ENCODE results near the gene SLC39A10.
"Not testable (repeated sequence)": the region's sequence is repeated elsewhere in the genome, so short reads cannot be mapped to it uniquely, and the experiment has no call there.

DNA sequence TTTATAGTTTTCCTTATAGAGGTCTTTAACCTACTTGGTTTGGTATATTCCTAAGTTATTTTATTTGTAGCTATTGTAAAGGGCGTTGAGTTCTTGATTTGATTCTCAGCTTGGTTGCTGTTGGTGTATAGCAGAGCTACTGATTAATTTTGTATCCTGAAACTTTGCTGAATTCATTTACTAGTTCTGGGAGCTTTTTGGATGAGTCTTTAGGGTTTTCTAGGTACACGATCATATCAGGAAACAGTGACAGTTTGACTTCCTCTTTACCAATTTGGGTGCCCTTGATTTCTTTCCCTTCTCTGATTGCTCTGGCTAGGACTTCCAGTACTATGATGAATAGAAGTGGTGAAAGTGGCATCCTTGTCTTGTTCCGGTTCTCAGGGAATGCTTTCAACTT is 35.5 kb downstream of the SLC39A10 start:
- not testable (repeated sequence) for TF ChIP-seq GATA2 (CRISPR knock-in tag; IDR thresholded peaks at IDR 0.05); ZNF263 (CRISPR knock-in tag; IDR thresholded peaks at IDR 0.05; ENCODE audit: borderline replicate concordance); YY1 (IDR thresholded peaks at IDR 0.05; ENCODE audit: borderline replicate concordance in 1 of 3, control insufficient read depth in 1 of 3, extremely low read depth in 1 of 3, insufficient read depth in 3 of 3, insufficient read length in 1 of 3, insufficient replicate concordance in 2 of 3, low read depth in 1 of 3, low read length in 2 of 3); NFIC (IDR thresholded peaks at IDR 0.05); EGR1 (conservative IDR thresholded peaks at IDR 0.05); CTBP1 (IDR thresholded peaks at IDR 0.05; ENCODE audit: borderline replicate concordance); SNRNP70 (optimal IDR thresholded peaks at IDR 0.05; ENCODE audit: low read depth, low read length); TBP (optimal IDR thresholded peaks at IDR 0.05; ENCODE audit: low read depth, low read length)
- TF ChIP-seq, protein P1, sequence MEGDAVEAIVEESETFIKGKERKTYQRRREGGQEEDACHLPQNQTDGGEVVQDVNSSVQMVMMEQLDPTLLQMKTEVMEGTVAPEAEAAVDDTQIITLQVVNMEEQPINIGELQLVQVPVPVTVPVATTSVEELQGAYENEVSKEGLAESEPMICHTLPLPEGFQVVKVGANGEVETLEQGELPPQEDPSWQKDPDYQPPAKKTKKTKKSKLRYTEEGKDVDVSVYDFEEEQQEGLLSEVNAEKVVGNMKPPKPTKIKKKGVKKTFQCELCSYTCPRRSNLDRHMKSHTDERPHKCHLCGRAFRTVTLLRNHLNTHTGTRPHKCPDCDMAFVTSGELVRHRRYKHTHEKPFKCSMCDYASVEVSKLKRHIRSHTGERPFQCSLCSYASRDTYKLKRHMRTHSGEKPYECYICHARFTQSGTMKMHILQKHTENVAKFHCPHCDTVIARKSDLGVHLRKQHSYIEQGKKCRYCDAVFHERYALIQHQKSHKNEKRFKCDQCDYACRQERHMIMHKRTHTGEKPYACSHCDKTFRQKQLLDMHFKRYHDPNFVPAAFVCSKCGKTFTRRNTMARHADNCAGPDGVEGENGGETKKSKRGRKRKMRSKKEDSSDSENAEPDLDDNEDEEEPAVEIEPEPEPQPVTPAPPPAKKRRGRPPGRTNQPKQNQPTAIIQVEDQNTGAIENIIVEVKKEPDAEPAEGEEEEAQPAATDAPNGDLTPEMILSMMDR (IDR thresholded peaks at IDR 0.05 in 2 of 3, conservative IDR thresholded peaks at IDR 0.05 in 1 of 3; ENCODE audit: insufficient read depth in 2 of 3, low read depth in 1 of 3, low read length in 3 of 3) = not testable (repeated sequence)
- TF ChIP-seq, protein P2, sequence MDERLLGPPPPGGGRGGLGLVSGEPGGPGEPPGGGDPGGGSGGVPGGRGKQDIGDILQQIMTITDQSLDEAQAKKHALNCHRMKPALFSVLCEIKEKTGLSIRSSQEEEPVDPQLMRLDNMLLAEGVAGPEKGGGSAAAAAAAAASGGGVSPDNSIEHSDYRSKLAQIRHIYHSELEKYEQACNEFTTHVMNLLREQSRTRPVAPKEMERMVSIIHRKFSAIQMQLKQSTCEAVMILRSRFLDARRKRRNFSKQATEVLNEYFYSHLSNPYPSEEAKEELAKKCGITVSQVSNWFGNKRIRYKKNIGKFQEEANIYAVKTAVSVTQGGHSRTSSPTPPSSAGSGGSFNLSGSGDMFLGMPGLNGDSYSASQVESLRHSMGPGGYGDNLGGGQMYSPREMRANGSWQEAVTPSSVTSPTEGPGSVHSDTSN (CRISPR knock-in tag; IDR thresholded peaks at IDR 0.05; ENCODE audit: low read depth) = not testable (repeated sequence)
- TF ChIP-seq, protein P2 (tag; conservative IDR thresholded peaks at IDR 0.05; ENCODE audit: low read depth) = not testable (repeated sequence)
- TF ChIP-seq, protein P3, sequence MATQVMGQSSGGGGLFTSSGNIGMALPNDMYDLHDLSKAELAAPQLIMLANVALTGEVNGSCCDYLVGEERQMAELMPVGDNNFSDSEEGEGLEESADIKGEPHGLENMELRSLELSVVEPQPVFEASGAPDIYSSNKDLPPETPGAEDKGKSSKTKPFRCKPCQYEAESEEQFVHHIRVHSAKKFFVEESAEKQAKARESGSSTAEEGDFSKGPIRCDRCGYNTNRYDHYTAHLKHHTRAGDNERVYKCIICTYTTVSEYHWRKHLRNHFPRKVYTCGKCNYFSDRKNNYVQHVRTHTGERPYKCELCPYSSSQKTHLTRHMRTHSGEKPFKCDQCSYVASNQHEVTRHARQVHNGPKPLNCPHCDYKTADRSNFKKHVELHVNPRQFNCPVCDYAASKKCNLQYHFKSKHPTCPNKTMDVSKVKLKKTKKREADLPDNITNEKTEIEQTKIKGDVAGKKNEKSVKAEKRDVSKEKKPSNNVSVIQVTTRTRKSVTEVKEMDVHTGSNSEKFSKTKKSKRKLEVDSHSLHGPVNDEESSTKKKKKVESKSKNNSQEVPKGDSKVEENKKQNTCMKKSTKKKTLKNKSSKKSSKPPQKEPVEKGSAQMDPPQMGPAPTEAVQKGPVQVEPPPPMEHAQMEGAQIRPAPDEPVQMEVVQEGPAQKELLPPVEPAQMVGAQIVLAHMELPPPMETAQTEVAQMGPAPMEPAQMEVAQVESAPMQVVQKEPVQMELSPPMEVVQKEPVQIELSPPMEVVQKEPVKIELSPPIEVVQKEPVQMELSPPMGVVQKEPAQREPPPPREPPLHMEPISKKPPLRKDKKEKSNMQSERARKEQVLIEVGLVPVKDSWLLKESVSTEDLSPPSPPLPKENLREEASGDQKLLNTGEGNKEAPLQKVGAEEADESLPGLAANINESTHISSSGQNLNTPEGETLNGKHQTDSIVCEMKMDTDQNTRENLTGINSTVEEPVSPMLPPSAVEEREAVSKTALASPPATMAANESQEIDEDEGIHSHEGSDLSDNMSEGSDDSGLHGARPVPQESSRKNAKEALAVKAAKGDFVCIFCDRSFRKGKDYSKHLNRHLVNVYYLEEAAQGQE (IDR thresholded peaks at IDR 0.05; ENCODE audit: borderline replicate concordance) = not testable (repeated sequence)
- TF ChIP-seq, protein P3 (CRISPR knock-in tag; IDR thresholded peaks at IDR 0.05; ENCODE audit: low read depth) = not testable (repeated sequence)
- TF ChIP-seq, protein P4, sequence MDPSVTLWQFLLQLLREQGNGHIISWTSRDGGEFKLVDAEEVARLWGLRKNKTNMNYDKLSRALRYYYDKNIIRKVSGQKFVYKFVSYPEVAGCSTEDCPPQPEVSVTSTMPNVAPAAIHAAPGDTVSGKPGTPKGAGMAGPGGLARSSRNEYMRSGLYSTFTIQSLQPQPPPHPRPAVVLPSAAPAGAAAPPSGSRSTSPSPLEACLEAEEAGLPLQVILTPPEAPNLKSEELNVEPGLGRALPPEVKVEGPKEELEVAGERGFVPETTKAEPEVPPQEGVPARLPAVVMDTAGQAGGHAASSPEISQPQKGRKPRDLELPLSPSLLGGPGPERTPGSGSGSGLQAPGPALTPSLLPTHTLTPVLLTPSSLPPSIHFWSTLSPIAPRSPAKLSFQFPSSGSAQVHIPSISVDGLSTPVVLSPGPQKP (CRISPR knock-in tag; IDR thresholded peaks at IDR 0.05) = not testable (repeated sequence)
- TF ChIP-seq, protein P5, sequence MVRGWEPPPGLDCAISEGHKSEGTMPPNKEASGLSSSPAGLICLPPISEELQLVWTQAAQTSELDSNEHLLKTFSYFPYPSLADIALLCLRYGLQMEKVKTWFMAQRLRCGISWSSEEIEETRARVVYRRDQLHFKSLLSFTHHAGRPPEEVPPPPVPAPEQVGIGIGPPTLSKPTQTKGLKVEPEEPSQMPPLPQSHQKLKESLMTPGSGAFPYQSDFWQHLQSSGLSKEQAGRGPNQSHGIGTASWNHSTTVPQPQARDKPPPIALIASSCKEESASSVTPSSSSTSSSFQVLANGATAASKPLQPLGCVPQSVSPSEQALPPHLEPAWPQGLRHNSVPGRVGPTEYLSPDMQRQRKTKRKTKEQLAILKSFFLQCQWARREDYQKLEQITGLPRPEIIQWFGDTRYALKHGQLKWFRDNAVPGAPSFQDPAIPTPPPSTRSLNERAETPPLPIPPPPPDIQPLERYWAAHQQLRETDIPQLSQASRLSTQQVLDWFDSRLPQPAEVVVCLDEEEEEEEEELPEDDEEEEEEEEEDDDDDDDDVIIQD (CRISPR knock-in tag; IDR thresholded peaks at IDR 0.05) = not testable (repeated sequence)

Measured in K562 (cell line).